ENCODE data around the gene SYTL5.
A peak's percentile ranks its signal among the peaks of the same experiment; 100 is the strongest.

Gene SYTL5

DNA sequence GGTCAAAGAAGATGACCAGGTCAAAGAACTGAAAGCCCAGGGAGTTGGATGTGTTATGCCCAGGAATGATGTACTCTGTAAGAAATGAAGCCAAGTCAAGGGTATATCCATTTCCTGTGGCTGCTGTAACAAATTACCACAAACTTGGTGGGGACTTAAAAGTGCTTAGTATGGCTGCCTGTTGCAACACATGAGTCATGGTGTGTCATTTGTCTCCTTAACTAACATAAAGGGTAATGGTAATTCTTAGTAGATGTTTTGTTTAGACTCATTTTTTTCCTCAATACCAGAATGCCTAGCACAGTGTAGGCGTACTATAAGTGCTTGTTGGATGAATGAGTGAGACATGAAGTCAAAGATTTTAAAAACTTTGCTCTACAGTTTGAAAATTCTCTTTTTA, 45.7 kb downstream of the SYTL5 start:
- no peak overlapping the region for H3K27ac Mint-ChIP-seq
- no peaks in the 10 kb centered on the region for H3K27me3 Mint-ChIP-seq
- ATAC-seq (peak; percentile 63), DNase-seq (no peak)
- H3K9me3 Mint-ChIP-seq, result no peaks in the 10 kb centered on the region
- H3K4me1 Mint-ChIP-seq, result peaks cover 1% of the 10 kb centered on the region
- H3K36me3 Mint-ChIP-seq (ENCODE audit: low read depth), result no peaks in the 10 kb centered on the region
- no peak overlapping the region for H3K4me3 Mint-ChIP-seq

DNA sequence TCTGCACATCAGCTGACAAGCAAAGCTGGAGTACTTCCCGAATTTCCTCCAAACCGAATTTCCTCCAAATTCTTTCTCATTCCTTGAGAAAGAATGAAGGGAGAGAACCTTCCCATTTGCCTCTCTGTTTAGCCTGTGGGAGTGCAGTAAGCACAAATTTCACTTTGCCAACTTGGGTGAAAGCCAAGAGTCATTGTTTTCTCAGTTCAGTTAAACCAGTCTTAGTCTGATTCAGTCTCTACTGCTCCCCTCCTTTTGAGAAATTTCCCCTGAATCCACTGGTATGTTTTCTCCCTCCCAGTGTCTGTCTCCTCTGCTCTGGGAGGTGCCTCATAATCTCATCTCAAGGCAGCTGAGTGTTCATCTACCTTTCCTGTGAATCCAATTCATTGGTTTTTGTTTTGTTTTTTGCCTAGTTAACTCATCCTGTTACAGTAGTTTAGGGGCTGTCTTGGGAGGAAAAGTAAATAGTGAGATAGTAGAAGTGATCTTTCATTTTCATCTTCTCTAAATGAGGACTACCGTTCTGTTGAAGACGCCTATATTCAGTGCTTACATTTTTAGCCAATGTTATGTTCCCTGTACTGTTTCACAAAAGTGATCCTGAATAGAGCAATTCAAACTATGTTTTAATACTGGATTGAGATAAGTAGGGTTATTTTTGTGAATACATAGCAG, 49.0 kb downstream of the SYTL5 start:
- no peaks in the 10 kb centered on the region for H3K36me3 Mint-ChIP-seq (ENCODE audit: low read depth)
- DNase-seq, result no peak
- no peak overlapping the region for H3K4me3 Mint-ChIP-seq
- no peaks in the 10 kb centered on the region for H3K27me3 Mint-ChIP-seq
- H3K4me1 Mint-ChIP-seq, result peaks cover 1% of the 10 kb centered on the region
- no peaks in the 10 kb centered on the region for H3K9me3 Mint-ChIP-seq
- no peak for ATAC-seq
- no peak overlapping the region for H3K27ac Mint-ChIP-seq

GRCh38 chrX:38060331-38060878, 54.1 kb downstream of the SYTL5 start:
- Mint-ChIP-seq H3K36me3 (ENCODE audit: low read depth) (no peaks in the 10 kb centered on the region), H3K27me3 (peaks cover 1% of the 10 kb centered on the region), H3K27ac (no peak overlapping the region), H3K4me1 (peaks cover 2% of the 10 kb centered on the region), H3K4me3 (no peak overlapping the region), H3K9me3 (no peaks in the 10 kb centered on the region)
- ATAC-seq, result no peak
- DNase-seq, result no peak

DNA sequence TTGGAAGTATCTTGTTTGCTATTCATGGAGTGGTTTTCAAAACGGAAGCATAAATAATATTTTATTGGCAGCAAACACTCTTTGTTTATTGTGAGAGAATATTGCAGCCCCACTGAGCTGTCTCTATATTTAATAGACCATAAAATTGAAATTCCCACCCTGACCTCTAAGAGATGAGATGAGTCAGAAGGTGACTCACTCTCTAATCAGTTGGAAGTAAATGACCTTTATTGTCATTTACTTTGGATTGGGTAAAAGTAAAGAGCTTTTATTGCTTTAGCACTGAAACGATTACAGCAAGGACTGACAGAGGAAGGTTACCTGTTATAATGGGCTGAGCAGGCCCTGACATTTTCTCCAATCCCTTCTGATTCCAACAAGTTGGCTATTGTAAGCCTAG, 55.0 kb downstream of the SYTL5 start:
- ATAC-seq (no peak), DNase-seq (no peak)
- H3K36me3 Mint-ChIP-seq (ENCODE audit: low read depth), result no peaks in the 10 kb centered on the region

GRCh38 chrX:38066934-38067333, 60.6 kb downstream of the SYTL5 start:
- Mint-ChIP-seq H3K4me1 (no peaks in the 10 kb centered on the region), H3K9me3 (no peaks in the 10 kb centered on the region), H3K4me3 (no peak overlapping the region), H3K27me3 (peaks cover 3% of the 10 kb centered on the region), H3K36me3 (ENCODE audit: low read depth) (no peaks in the 10 kb centered on the region), H3K27ac (no peak overlapping the region)
- ATAC-seq (no peak), DNase-seq (no peak)

More for the DNA sequence above, 55.0 kb downstream of the SYTL5 start:
- H3K27ac Mint-ChIP-seq, result no peak overlapping the region
- peaks cover 3% of the 10 kb centered on the region for H3K27me3 Mint-ChIP-seq
- H3K4me1 Mint-ChIP-seq, result peaks cover 2% of the 10 kb centered on the region
- no peak overlapping the region for H3K4me3 Mint-ChIP-seq
- H3K9me3 Mint-ChIP-seq, result no peaks in the 10 kb centered on the region

- H3K4me1 Mint-ChIP-seq, result no peaks in the 10 kb centered on the region
- no peak overlapping the region for H3K4me3 Mint-ChIP-seq
- H3K27ac Mint-ChIP-seq, result no peak overlapping the region
- ATAC-seq, result no peak
- peaks cover 3% of the 10 kb centered on the region for H3K27me3 Mint-ChIP-seq
- no peaks in the 10 kb centered on the region for H3K9me3 Mint-ChIP-seq
- no peak for DNase-seq
- H3K36me3 Mint-ChIP-seq (ENCODE audit: low read depth), result no peaks in the 10 kb centered on the region
Observed at GRCh38 chrX:38069273-38069672, 62.9 kb downstream of the SYTL5 start.

- H3K4me1 Mint-ChIP-seq, result no peaks in the 10 kb centered on the region
- no peak overlapping the region for H3K27ac Mint-ChIP-seq
- no peak for DNase-seq
- peaks cover 3% of the 10 kb centered on the region for H3K27me3 Mint-ChIP-seq
- no peaks in the 10 kb centered on the region for H3K36me3 Mint-ChIP-seq (ENCODE audit: low read depth)
- no peak for ATAC-seq
- no peaks in the 10 kb centered on the region for H3K9me3 Mint-ChIP-seq
- no peak overlapping the region for H3K4me3 Mint-ChIP-seq
Observed at GRCh38 chrX:38069991-38070390, 63.6 kb downstream of the SYTL5 start.

- H3K9me3 Mint-ChIP-seq, result no peaks in the 10 kb centered on the region
- no peaks in the 10 kb centered on the region for H3K4me1 Mint-ChIP-seq
- H3K27me3 Mint-ChIP-seq, result no peaks in the 10 kb centered on the region
- ATAC-seq (no peak), DNase-seq (no peak)
- H3K27ac Mint-ChIP-seq, result no peak overlapping the region
- no peaks in the 10 kb centered on the region for H3K36me3 Mint-ChIP-seq (ENCODE audit: low read depth)
- H3K4me3 Mint-ChIP-seq, result no peak overlapping the region
Observed at GRCh38 chrX:38079463-38079862, 73.1 kb downstream of the SYTL5 start.

GRCh38 chrX:38080808-38081207, 74.5 kb downstream of the SYTL5 start:
- no peak overlapping the region for H3K27ac Mint-ChIP-seq
- DNase-seq (no peak), ATAC-seq (no peak)
- H3K27me3 Mint-ChIP-seq, result no peaks in the 10 kb centered on the region
- no peaks in the 10 kb centered on the region for H3K4me1 Mint-ChIP-seq
- H3K9me3 Mint-ChIP-seq, result no peaks in the 10 kb centered on the region
- H3K4me3 Mint-ChIP-seq, result no peak overlapping the region
- H3K36me3 Mint-ChIP-seq (ENCODE audit: low read depth), result no peaks in the 10 kb centered on the region

DNA sequence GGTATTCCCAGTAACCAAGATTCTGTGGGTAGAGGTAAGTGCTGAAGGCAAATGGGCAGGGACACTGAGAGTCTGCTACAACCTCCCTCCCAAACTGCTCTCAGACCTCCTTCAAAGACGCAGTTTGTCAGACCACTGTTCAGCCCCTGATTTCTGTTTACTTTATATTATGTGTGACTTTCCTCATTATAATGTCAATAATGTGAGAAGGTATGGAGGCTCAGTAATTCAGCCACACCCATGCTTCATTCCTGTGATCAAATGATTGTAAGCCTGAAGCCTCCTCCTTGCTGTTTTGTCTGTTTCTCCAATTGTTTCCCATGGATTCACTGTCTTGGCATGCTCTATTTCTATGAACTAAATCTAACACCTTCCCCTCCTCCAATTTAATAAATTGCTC, 75.6 kb downstream of the SYTL5 start:
- no peaks in the 10 kb centered on the region for H3K4me1 Mint-ChIP-seq
- no peak overlapping the region for H3K27ac Mint-ChIP-seq
- H3K27me3 Mint-ChIP-seq, result no peaks in the 10 kb centered on the region
- DNase-seq (no peak), ATAC-seq (no peak)
- H3K4me3 Mint-ChIP-seq, result no peak overlapping the region
- no peaks in the 10 kb centered on the region for H3K9me3 Mint-ChIP-seq
- no peaks in the 10 kb centered on the region for H3K36me3 Mint-ChIP-seq (ENCODE audit: low read depth)

DNA sequence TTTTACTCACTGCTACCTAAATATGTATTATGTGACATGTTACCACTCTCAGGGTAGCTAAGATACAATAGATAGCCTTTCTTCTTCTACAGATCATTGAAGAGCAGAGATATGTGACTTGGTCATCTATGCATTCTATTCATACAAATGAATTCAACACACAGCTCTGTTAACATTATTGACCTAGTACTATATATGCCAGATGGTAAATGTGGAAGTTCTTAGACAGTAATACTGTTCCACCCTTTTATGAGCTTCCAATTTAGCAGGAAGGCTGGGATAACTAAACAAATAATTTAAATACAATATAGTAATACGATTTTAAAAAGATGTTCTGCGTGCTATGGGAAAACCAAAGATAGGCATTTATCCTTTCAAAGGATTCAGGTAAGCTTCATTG, 76.0 kb downstream of the SYTL5 start:
- Mint-ChIP-seq H3K36me3 (ENCODE audit: low read depth) (no peaks in the 10 kb centered on the region), H3K4me1 (no peaks in the 10 kb centered on the region), H3K4me3 (no peak overlapping the region), H3K9me3 (no peaks in the 10 kb centered on the region), H3K27me3 (no peaks in the 10 kb centered on the region), H3K27ac (no peak overlapping the region)
- ATAC-seq (no peak), DNase-seq (no peak)

DNA sequence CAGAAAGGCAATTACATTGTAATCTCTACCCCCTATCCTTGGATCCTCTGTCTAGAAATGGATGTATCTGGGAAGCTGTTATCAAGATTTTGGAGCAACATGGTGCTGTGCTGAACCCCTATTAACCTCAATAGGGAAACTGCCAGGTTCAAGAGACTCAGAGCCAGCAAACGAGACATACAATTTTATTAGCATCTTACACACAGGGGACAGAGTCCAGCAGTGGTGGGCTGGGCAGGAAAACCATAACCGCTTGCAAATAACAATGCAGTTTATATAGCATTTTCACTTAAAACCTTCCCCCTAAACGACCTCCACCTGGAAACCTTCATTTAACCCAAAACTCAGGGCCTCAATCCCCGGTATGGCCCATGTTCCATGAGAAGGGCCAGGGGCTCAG, 79.5 kb downstream of the SYTL5 start:
- Mint-ChIP-seq H3K27ac (no peak overlapping the region), H3K4me1 (no peaks in the 10 kb centered on the region), H3K27me3 (peaks cover 2% of the 10 kb centered on the region), H3K4me3 (no peak overlapping the region), H3K36me3 (ENCODE audit: low read depth) (no peaks in the 10 kb centered on the region), H3K9me3 (no peaks in the 10 kb centered on the region)
- ATAC-seq (no peak), DNase-seq (no peak)

DNA sequence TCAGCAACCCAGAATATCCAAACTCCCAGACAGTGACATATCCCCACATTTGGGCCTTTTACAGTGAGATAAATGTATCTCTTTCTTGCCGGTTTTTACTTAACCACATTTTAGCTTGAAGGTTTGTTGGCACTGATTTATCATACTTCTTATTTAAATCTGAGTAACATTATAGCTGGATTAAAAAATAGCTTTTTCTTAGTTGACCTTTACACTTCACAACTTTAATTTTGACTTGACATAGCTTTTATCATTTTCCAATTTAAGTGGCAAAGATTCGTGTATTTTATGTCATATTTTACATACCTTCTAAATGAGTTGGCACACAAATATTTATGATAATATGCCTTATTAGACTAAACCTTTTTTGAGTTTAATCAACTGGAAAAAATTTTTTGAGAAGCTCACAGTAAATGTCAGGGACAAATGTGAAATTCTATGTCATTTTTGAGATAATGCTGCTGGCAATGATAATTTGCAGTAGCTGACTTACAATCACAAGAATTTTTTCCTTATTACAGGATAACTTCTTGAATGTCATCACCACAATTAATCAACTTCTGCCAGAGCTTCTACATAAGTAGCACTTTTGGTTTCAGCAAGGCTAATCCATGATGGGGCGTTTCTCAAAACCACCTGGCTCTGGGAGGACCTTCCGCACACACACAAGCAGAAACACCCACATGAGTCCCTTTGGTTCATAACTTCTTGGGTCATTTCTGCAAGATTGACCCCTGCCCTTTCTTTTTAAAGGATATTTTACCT, 80.3 kb downstream of the SYTL5 start:
- no peak overlapping the region for H3K27ac Mint-ChIP-seq
- ATAC-seq, result no peak
- no peaks in the 10 kb centered on the region for H3K36me3 Mint-ChIP-seq (ENCODE audit: low read depth)
- H3K9me3 Mint-ChIP-seq, result no peaks in the 10 kb centered on the region
- no peak for DNase-seq
- no peaks in the 10 kb centered on the region for H3K4me1 Mint-ChIP-seq
- H3K27me3 Mint-ChIP-seq, result peaks cover 4% of the 10 kb centered on the region
- H3K4me3 Mint-ChIP-seq, result no peak overlapping the region

DNA sequence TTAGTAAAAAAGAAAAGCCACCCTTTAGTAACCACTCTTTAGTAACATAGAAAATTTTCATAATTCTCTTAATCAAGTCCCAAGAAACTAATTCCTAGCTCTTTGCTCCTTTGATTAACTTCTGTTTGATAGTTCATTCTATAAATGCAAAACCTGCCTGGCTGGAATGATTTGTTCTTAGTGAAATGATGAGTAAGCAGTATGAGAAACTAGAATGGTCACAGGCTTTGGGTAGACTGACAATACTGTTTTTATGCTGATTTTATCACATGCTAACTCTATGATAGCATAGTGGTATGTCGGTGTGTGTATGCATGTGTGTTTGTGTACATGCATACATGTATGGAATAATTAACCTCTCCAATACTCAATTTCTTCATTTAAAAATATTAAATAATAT, 81.2 kb downstream of the SYTL5 start:
- no peak for DNase-seq
- H3K27ac Mint-ChIP-seq, result no peak overlapping the region

More for the DNA sequence above, 81.2 kb downstream of the SYTL5 start:
- H3K27me3 Mint-ChIP-seq, result peaks cover 4% of the 10 kb centered on the region
- no peak for ATAC-seq
- H3K9me3 Mint-ChIP-seq, result no peaks in the 10 kb centered on the region
- no peak overlapping the region for H3K4me3 Mint-ChIP-seq
- H3K36me3 Mint-ChIP-seq (ENCODE audit: low read depth), result no peaks in the 10 kb centered on the region
- H3K4me1 Mint-ChIP-seq, result no peaks in the 10 kb centered on the region
